A673 (cell line): ENCODE results near the gene CHCHD6.

Experiments used
- CTCF ChIP-seq: fragments of 300-800, 200-600 bp; sonication (generic); conservative IDR thresholded peaks from 2 replicates; pipeline ENCODE4 v1.5.1; 2017; ENCODE audit warnings: low read depth, mild to moderate bottlenecking, antibody characterized with exemption, low read length, moderate library complexity, mixed read lengths
- EZH2 ChIP-seq: fragments of 200-600 bp; sonication (generic); IDR thresholded peaks from 2 replicates; pipeline ENCODE4 v1.6.1; 2017; ENCODE audit warnings: borderline replicate concordance, low read depth, mild to moderate bottlenecking, mixed read lengths, antibody characterized with exemption, low read length; ENCODE audit not compliant: poor library complexity, severe bottlenecking

GRCh38 chr3:126782536-126782935 lies 78.5 kb downstream of the CHCHD6 start:
- TF ChIP-seq CTCF (no peak), EZH2 (no peak)
